Measurements from ENCODE around the gene LIN7B.

Gene LIN7B

DNA sequence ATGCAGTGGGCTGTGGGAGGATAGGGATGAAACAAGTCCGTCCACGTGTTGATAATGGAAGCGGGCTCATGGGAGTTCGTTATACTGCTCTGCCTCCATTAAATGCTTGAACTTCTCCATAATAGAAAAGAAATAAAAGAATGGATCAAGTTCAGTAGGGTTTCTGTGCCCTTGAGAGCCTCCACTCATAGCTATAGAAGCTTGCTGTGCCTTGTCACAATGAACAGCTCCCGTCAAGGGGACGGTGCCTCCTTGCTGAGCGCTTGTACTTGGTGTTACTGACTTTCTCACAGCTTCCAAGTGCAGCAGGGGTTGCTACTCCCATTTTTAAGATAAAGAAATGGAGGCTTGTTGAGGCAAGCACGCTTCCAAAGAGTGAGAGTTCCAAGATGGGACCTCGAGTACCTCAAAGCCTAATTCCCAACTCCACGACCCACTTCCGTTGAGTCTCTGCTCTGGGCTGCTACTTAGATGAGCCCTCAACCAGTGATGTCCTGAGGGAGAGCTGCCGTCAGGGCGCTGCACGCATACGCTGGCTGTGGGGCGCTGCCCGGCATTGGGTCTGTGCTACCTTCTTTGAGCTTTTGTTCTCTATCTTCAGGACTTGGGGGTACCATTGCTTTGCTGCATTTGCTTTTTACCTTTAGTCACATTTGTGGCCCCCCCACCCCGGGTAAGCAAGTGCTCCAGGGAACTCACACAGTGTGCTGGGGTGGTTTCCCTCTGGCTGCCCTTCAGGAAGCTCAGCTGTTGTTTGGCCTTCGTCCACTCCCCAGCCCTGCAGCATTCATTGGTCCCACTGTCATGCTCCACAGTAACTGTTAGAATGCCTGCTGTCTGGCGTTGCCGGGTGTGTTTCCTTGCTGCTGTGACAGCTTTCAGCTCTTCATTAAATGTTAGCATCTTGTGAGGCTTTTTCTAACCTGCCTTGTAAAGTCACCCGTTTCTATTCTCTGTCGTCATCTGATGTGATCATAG is 19.4 kb upstream of the LIN7B start:
- no peak for DNase-seq (ENCODE audit: low read depth in 2 of 2, low spot score in 1 of 2)

DNA sequence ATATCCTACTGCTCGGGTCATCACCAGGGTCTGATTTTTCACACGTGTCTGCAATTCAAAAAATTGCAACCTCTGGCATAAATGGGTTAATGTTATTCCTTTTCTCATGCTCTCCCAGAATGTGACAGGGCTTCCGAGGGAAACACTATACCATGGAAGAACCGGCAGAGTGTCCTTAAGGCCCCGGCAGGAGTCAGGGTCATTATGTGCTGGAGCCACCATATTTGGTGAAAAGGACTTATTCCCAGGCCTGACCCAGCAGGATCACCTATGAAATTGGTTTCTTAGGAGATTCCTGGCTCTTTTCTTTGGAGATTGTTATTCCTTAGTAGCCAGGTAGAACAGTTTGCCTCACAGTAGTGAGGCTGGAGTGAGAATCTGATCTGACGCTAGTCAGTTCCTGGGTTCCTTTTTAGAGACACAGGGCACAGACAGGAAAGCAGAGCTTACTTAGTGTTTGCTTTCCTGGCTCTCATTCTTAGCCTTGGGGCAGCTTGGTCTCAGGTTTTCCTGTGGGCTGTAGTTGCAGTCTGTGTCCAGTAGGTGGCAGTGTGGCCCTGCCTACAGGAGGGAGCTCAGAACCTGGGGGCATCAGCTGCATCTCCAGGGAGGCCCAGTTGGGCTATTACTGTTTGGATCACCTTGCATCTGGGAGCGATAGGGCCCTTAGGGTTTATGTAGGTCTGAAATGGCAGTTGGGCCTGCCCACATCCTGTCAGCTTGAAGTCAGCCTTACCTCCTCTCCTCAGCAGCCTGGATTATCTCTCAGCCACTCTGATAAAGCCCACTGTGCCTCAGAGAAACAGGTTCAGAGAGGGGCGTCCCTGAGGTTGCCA is 16.5 kb upstream of the LIN7B start:
- peak; percentile 44 to 51 for DNase-seq (ENCODE audit: low read depth in 2 of 2, low spot score in 1 of 2)

DNA sequence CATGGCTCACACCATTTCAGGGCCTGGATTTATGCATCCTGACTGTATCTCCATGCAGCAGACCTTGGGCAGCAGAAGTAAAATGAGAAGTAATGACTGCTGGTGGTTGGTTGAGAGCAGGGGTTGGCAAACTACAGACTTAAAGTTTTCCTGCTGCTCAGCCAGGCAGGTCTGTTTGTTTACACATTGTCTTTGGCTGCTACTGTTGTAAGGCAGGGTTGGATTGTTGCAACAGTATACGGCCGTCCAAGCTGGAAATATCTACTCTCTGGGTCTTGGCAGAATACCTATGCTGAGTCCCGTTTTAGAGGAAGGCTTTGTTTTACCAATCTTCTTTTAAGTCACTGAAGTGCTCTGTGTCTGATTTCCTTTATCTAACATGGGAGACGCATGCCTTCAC is 15.4 kb upstream of the LIN7B start:
- no peak for DNase-seq (ENCODE audit: low read depth in 2 of 2, low spot score in 1 of 2)

- no peak for DNase-seq (ENCODE audit: low read depth in 2 of 2, low spot score in 1 of 2)
Observed at GRCh38 chr19:49101160-49101559, 13.0 kb upstream of the LIN7B start.

GRCh38 chr19:49102303-49102702 is 11.9 kb upstream of the LIN7B start:
- no peak for DNase-seq (ENCODE audit: low read depth in 2 of 2, low spot score in 1 of 2)

DNA sequence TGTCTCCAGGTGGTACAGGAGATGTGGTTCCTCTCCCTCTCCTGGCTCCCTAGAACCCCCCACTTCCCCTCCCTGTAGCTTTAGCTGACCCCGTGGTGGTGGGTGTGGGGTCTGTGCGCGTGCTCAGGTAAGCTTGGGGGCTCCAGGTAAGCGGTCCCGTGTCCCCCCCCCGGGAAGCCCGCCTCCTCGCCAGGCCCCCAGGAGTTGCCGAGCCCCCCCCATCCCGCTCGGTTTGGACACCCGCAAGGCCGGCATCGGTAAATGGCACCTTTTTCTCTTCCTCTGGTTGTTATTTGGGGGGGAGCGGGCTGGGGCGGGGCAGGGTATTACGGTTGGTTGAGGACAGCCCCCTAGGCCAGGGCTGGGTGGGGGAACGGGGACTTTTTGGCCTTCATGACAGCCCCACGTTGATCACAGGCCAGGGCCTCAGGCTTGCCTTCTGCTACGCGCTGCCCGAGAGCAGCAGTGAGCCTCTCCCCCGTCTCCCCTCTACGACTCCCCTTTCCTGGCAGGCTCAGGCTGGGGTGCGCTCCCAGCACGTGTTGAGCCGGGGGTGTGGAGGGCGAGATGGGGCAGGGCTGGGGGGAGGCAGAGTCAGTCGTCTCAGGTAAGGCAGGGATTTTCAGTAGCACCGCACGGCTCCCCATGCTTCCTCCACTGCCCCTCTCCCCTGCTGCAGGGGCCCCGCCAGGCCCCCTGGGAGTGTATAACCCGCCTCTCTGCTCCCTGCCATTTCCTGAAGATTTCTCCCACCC is 10.7 kb upstream of the LIN7B start:
- no peak for DNase-seq (ENCODE audit: low read depth in 2 of 2, low spot score in 1 of 2)

- no peak for DNase-seq (ENCODE audit: low read depth in 2 of 2, low spot score in 1 of 2)
Observed at GRCh38 chr19:49104229-49104864, 9.8 kb upstream of the LIN7B start.

DNA sequence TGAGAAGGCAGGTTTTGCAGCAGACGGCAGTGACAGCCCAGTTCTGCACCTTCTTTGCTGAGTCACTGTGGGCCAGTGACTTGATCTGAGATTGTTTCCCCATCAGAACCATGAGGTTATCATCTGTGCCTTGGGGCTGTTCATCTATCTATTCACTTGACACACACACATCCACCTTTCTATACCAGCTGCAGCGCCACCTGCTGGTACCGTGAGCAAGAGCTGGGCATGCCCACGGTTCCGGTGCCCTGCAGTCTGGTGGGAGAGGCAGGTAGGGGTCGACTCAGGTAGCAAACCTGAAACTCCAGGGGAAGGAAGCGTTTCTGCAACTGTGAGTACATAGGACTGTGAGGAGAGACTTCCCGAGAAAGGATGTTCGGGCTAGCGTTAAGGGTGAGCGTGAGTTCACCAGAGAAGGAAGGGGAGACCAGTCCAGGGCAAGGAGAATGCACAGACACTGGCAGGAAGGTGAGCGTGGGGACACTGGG is 7.5 kb upstream of the LIN7B start:
- DNase-seq (ENCODE audit: low read depth in 2 of 2, low spot score in 1 of 2) = peak; percentile 35 to 37

GRCh38 chr19:49107625-49108459 is 6.3 kb upstream of the LIN7B start:
- no peak for DNase-seq (ENCODE audit: low read depth in 2 of 2, low spot score in 1 of 2)

DNA sequence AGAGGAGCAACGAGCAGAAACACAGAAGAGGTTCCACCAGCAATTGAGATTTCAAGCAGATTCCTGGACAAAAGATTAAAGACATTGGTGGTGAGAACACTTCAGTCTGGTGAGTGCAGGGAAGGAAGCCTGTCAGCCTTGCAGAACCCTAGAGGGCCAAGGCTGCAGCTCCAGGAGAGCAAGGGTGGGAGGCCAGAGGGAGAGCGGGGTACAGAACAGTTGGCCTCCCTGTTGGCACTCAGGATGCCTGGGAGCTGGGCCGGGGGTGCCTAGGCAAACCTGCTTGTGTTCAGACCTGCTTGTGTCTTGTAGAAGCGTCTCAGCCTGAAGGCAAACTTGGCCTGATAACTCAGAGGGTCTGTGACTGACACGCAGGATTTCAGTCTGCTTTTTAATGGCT is 5.1 kb upstream of the LIN7B start:
- DNase-seq (ENCODE audit: low read depth in 2 of 2, low spot score in 1 of 2) = no peak

DNA sequence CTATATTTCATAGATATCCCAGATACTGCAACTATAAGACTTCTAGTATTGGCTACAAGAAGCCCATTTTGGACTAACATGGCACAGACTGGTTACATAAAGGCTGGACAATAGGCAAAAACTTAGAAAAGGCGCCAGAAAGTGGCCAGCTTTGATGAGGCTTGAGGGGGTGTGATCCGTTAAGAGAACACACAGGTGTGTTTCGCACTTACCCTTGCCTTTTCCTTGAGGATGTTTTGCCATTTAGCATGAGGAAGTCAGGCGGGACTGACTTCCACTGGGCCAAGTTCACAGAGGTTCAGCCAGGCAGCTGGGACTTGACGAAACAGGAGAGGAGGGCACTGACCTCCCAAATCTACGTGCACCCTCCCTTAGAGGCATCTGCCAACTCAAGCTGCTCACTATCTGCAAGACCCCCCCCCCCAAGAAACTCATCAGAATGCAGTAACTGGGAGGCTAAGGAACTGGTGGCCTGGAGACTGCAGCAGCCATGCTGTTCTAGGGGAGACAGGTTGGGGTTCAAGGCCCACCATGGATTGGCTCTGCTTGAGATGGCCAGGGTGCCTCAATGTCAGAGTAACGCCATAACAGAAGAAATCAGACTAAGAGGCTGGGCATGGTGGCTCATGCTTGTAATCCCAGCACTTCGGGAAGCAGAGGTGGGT is 4.5 kb upstream of the LIN7B start:
- DNase-seq (ENCODE audit: low read depth in 2 of 2, low spot score in 1 of 2) = no peak

DNA sequence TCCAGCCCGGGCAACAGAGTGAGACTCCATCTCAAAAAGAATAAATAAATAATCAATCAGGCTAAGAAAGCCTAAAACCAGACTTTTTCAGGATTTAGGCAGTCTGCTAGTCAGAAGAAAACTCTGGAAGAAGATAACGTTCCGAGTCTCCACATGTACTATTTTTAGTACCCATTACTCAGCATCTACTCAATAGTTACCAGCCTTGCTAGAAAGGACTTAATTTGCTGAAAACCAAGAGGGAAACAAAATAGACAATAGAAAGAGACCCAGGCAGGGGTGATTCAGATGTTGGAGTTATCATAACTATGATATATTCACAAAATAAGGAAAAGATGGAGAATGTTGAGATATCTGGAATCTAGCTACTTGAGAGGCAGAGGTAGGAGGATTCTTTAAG is 3.6 kb upstream of the LIN7B start:
- DNase-seq (ENCODE audit: low read depth in 2 of 2, low spot score in 1 of 2) = no peak

GRCh38 chr19:49111218-49111998 is 2.8 kb upstream of the LIN7B start:
- DNase-seq (ENCODE audit: low read depth in 2 of 2, low spot score in 1 of 2) = no peak

DNA sequence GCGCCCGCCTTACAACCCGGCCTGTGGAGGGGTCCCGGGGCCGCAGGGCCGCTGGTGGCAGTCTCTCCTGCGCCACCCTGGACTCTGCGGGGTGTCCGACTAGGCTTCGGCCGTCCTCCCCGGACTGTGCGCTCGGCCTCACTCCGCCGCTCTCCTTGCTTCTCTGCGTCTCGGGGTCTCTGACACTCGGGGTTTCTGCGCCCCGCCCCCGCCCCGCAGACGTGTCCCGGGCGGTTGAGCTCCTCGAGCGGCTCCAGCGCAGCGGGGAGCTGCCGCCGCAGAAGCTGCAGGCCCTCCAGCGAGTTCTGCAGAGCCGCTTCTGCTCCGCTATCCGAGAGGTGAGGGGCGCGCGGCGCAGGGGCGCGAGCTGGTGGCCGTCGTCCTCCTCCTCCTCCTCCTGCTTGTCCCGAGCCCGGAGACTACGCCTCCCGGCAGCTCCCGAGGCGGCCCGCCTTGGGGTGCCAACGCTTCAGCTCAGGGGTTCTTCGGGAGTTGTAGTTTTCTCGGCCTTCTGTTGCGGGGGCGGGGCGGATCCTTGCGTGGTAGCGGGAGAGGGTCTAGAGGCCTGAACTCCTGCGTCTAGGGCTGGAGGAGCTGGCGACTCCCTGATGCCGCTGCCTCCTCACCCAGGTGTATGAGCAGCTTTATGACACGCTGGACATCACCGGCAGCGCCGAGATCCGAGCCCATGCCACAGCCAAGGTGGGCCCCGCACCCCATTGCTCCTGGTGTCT is 627 bp downstream of the LIN7B start:
- DNase-seq (ENCODE audit: low read depth in 2 of 2, low spot score in 1 of 2) = no peak

DNA sequence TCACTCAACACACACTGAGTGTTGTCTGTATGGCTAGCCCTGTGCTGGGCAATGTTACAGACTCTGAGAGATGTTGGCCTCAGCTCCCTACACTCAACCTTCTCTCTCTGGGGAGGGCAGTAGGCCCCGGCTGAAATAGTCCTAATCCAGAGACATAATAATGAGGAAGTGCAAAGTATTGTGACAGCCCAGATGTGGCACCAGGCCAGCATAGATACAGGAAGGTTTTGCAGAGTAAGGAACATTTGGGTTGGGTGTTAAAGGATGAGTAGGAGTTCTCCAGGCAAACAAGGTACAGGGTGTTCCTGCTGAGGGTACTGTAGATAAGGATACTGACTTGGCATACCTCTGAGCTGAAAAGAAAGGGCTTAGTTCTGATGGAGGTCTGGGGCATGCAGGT is 2.4 kb downstream of the LIN7B start:
- DNase-seq (ENCODE audit: low read depth in 2 of 2, low spot score in 1 of 2) = no peak

DNA sequence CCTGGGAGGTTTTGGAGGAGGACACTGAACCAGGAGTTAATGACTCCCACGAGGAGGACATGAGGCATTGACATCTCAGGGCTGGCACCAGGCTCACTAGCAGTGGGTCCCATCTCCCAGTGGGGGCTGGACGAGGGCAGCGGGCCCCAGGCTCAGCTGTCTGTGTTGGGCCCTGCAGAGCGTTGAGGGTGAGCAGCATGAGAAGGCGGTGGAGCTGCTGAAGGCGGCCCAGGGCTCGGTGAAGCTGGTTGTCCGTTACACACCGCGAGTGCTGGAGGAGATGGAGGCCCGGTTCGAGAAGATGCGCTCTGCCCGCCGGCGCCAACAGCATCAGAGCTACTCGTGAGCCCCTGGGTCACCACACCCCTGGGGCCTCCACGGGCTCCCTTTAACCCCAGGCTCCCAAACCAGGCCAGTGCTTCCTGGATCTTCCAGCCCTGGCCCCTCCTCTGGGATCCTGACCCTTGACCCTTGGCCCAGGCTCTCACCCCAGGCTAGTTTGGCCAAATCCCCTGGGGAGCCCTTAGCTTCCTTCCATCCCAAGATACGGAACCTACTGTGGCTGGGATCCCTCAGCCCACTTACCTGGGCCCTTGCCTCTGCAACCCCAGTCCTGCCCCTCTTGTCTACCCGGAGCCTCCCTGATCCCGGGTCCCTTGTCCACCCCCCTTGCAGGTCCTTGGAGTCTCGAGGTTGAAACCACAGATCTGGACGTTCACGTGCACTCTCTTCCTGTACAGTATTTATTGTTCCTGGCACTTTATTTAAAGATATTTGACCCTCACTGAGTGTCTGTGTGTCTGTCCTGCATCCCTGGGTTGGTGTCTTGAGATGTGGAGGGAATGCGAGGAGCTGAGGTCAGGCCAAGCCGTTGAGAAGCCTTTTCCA is 3.8 kb downstream of the LIN7B start:
- no peak for DNase-seq (ENCODE audit: low read depth in 2 of 2, low spot score in 1 of 2)
